Left ventricle myocardium inferior (tissue), 1 donor: ENCODE results near the gene SNX8. TPM values are rescaled to one million over a fixed set of nuclear protein-coding genes. Genes with fewer than 3 reads are reported as not detected.

ENCODE experiments used
- DNase-seq: peaks from one replicate; pipeline ENCODE4 v3.0.0-alpha.2; 2020
- H3K27ac ChIP-seq: fragments of 200-600 bp; replicated peaks from 2 replicates; pipeline ENCODE4 v1.8.0; 2021
- H3K27me3 ChIP-seq: fragments of 200-600 bp; 2 replicates; pipeline ENCODE4 v1.8.0; 2021; ENCODE audit warnings: low read depth
- H3K36me3 ChIP-seq: fragments of 200-600 bp; 2 replicates; pipeline ENCODE4 v1.8.0; 2021
- H3K4me1 ChIP-seq: fragments of 200-600 bp; 2 replicates; pipeline ENCODE4 v1.8.0; 2021
- H3K4me3 ChIP-seq: fragments of 200-600 bp; 2 replicates; pipeline ENCODE4 v1.8.0; 2021; ENCODE audit warnings: mild to moderate bottlenecking, moderate library complexity
- H3K9me3 ChIP-seq: fragments of 200-600 bp; replicated peaks from 2 replicates; pipeline ENCODE4 v1.8.0; 2021
- CTCF ChIP-seq: fragments of 200-600 bp; IDR thresholded peaks from 2 replicates; pipeline ENCODE4 v1.8.0; 2021; ENCODE audit warnings: antibody characterized with exemption, mild to moderate bottlenecking, borderline replicate concordance
- intact Hi-C: fragments of 100-400 bp; cut with micrococcal nuclease; formaldehyde crosslinking; loops from one replicate; pipeline ENCODE4 v1.11.0; 2022
- long read RNA-seq: library from polyadenylated mRNA; unstranded; transcript quantifications from one replicate; pipeline ENCODE4 v2.0.0, GENCODE V29; 2021
- total RNA-seq: library from RNA; stranded (reverse); fragmentation: NEBNext Ultra II Directional; extraction: Animal tissue kit (Norgen Biotek cat#: 25700); gene quantifications from one replicate; pipeline ENCODE4 v1.2.1, GENCODE V29; 2021
- donor health status: DM: no; HTN: yes; CAD: no; lungs with severe emphysema.

SNX8 gene
- total RNA-seq, result 16.8 TPM
- long read RNA-seq, full-length matches to known transcripts, result 13 of 13 reads
- long read RNA-seq, partial matches to known transcripts, result 0 of 13 reads
- long read RNA-seq, other reads (novel, unspliced or antisense), result 0 of 13 reads

- H3K4me1 ChIP-seq, result peaks cover 26% of the 10 kb centered on the region
- peaks cover 6% of the 10 kb centered on the region for H3K36me3 ChIP-seq
- peak within 1 kb of the TSS; percentile 75 for H3K27ac ChIP-seq
- peak; percentile 90 for DNase-seq
- no peaks in the 10 kb centered on the region for H3K27me3 ChIP-seq
- no peaks in the 10 kb centered on the region for H3K9me3 ChIP-seq
- peak within 1 kb of the TSS; percentile 94 for H3K4me3 ChIP-seq
- intact Hi-C loops, result no loop called here
- TF ChIP-seq CTCF, result no peak
Measured at GRCh38 chr7:2314209-2314955, at the start of gene SNX8. SNX8 (minus strand) TSS chr7:2314441; CDS start chr7:2314421, 20 bp downstream.

- peaks cover 38% of the 10 kb centered on the region for H3K4me1 ChIP-seq
- no peak for DNase-seq
- H3K4me3 ChIP-seq, result no peak overlapping the region
- H3K27ac ChIP-seq, result no peak overlapping the region
- H3K27me3 ChIP-seq, result no peaks in the 10 kb centered on the region
- intact Hi-C loops, result no loop called here
- no peaks in the 10 kb centered on the region for H3K9me3 ChIP-seq
- peaks cover 82% of the 10 kb centered on the region for H3K36me3 ChIP-seq
- no peak for TF ChIP-seq CTCF
Measured at GRCh38 chr7:2362385-2363088, 48.3 kb upstream of the SNX8 start.

- DNase-seq, result no peak
- Histone ChIP-seq H3K27ac (no peak overlapping the region), H3K9me3 (no peaks in the 10 kb centered on the region), H3K36me3 (peaks cover 70% of the 10 kb centered on the region), H3K4me1 (peaks cover 55% of the 10 kb centered on the region), H3K4me3 (no peak overlapping the region), H3K27me3 (no peaks in the 10 kb centered on the region)
- TF ChIP-seq CTCF, result no peak
- intact Hi-C loops, result no loop called here
Measured at GRCh38 chr7:2360796-2361195, 46.6 kb upstream of the SNX8 start.

GRCh38 chr7:2359610-2360009, 45.4 kb upstream of the SNX8 start:
- Histone ChIP-seq H3K27me3 (no peaks in the 10 kb centered on the region), H3K4me3 (no peak overlapping the region), H3K36me3 (peaks cover 58% of the 10 kb centered on the region), H3K27ac (no peak overlapping the region), H3K9me3 (no peaks in the 10 kb centered on the region), H3K4me1 (peaks cover 64% of the 10 kb centered on the region)
- intact Hi-C loops, result loop anchor here (5.0 kb wide), 1 partner anchor 782 kb away; no protein-coding TSS in a partner anchor
- no peak for DNase-seq
- TF ChIP-seq CTCF, result no peak

GRCh38 chr7:2358968-2359527, 44.8 kb upstream of the SNX8 start:
- H3K27ac ChIP-seq, result no peak overlapping the region
- intact Hi-C loops, result loop anchor here (5.0 kb wide), 1 partner anchor 782 kb away; no protein-coding TSS in a partner anchor
- H3K9me3 ChIP-seq, result no peaks in the 10 kb centered on the region
- TF ChIP-seq CTCF, result no peak
- H3K4me3 ChIP-seq, result no peak overlapping the region
- H3K36me3 ChIP-seq, result peaks cover 52% of the 10 kb centered on the region
- no peaks in the 10 kb centered on the region for H3K27me3 ChIP-seq
- peaks cover 64% of the 10 kb centered on the region for H3K4me1 ChIP-seq
- DNase-seq, result no peak
